ENCODE results near the gene PSPN. TPM values are rescaled to one million over a fixed set of nuclear protein-coding genes. Genes with fewer than 3 reads are reported as not detected.

Gene PSPN
- total RNA-seq, 1 experiment from 2014 or later, result 3.4 TPM

GRCh38 chr19:6414793-6415590 lies 39.3 kb upstream of the PSPN start:
- no peak for TF ChIP-seq EZH2 (IDR thresholded peaks at IDR 0.05)
- no peak for TF ChIP-seq REST (IDR thresholded peaks at IDR 0.05; ENCODE audit: low read depth)
- TF ChIP-seq, protein P1, sequence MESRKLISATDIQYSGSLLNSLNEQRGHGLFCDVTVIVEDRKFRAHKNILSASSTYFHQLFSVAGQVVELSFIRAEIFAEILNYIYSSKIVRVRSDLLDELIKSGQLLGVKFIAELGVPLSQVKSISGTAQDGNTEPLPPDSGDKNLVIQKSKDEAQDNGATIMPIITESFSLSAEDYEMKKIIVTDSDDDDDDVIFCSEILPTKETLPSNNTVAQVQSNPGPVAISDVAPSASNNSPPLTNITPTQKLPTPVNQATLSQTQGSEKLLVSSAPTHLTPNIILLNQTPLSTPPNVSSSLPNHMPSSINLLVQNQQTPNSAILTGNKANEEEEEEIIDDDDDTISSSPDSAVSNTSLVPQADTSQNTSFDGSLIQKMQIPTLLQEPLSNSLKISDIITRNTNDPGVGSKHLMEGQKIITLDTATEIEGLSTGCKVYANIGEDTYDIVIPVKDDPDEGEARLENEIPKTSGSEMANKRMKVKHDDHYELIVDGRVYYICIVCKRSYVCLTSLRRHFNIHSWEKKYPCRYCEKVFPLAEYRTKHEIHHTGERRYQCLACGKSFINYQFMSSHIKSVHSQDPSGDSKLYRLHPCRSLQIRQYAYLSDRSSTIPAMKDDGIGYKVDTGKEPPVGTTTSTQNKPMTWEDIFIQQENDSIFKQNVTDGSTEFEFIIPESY (IDR thresholded peaks at IDR 0.05; ENCODE audit: extremely low read depth, insufficient replicate concordance, low read length), result no peak
- peaks cover 49 to 54% of the 10 kb centered on the region in 2 experiments for H3K36me3 ChIP-seq (ENCODE audit: control insufficient read depth in 1 of 2, insufficient read depth in 2 of 2, low read length in 2 of 2)
- no peak overlapping the region for H3K4me2 ChIP-seq (ENCODE audit: low read length)
- no peak for DNase-seq (ENCODE audit: low read depth, low spot score)
- no peaks in the 10 kb centered on the region for H3K9me3 ChIP-seq (ENCODE audit: control insufficient read depth in 1 of 2, insufficient read depth in 1 of 2, low read depth in 1 of 2, low read length in 2 of 2)
- CTCF ChIA-PET, result no interaction called here
- ATAC-seq, result no peak
- H3K9me2 ChIP-seq (ENCODE audit: insufficient read depth), result no peaks in the 10 kb centered on the region
- RAD21 ChIA-PET (ENCODE audit: low non-redundant PET in 1 of 2, low total read pairs in 2 of 2, uncharacterized antibody in 2 of 2, unreplicated experiment in 2 of 2), result no interaction called here
- no peaks in the 10 kb centered on the region for H3K4me1 ChIP-seq (ENCODE audit: control insufficient read depth in 1 of 2, insufficient read depth in 2 of 2, low read length in 2 of 2)
- H3K27me3 ChIP-seq (ENCODE audit: insufficient read depth, low read length), result no peaks in the 10 kb centered on the region
- H4K20me1 ChIP-seq (ENCODE audit: insufficient read depth), result no peaks in the 10 kb centered on the region
- no peak overlapping the region for H2AFZ ChIP-seq (ENCODE audit: low read depth, low read length, poor library complexity, severe bottlenecking)
- no peak overlapping the region for H3K9ac ChIP-seq (ENCODE audit: low read length)
- no TSS peak for BruUV-seq (replicated peaks)
- POLR2A ChIA-PET, result no interaction called here
- H3K4me3 ChIP-seq (replicated peaks in 1 of 2; ENCODE audit: low read depth in 1 of 2, low read length in 2 of 2), result no peak overlapping the region
- intact Hi-C loops (cut with micrococcal nuclease), result no loop called here
- H3K79me2 ChIP-seq (ENCODE audit: insufficient read depth, low read length), result peaks cover 36% of the 10 kb centered on the region
- no peak overlapping the region for H3K27ac ChIP-seq (ENCODE audit: low read depth, low read length)
